Measurements from ENCODE around the gene SLC17A1. TPM values are rescaled to one million over a fixed set of nuclear protein-coding genes. Genes with fewer than 3 reads are reported as not detected.

SLC17A1 gene
- total RNA-seq, 1 donor from 2014 or later, result not detected

DNA sequence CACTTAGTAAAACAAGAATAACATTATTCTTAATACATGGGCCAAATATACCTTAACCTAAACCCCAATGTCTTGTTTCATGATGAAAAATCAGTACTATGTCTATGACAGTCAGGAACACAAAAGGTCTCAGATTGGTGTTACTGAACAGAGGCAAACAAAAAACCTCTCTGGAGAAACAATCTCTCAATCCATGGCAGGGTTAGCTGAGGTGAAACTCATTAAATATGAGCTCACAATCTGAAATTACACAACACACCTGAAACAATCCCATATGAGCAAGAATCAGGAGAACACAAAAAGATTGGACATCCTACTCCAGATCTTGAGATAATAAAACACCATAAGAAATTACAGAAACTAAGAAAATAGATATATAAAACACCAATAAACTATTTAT lies 83.8 kb downstream of the SLC17A1 start:
- TF ChIP-seq, protein P1, sequence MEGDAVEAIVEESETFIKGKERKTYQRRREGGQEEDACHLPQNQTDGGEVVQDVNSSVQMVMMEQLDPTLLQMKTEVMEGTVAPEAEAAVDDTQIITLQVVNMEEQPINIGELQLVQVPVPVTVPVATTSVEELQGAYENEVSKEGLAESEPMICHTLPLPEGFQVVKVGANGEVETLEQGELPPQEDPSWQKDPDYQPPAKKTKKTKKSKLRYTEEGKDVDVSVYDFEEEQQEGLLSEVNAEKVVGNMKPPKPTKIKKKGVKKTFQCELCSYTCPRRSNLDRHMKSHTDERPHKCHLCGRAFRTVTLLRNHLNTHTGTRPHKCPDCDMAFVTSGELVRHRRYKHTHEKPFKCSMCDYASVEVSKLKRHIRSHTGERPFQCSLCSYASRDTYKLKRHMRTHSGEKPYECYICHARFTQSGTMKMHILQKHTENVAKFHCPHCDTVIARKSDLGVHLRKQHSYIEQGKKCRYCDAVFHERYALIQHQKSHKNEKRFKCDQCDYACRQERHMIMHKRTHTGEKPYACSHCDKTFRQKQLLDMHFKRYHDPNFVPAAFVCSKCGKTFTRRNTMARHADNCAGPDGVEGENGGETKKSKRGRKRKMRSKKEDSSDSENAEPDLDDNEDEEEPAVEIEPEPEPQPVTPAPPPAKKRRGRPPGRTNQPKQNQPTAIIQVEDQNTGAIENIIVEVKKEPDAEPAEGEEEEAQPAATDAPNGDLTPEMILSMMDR (IDR thresholded peaks at IDR 0.05; ENCODE audit: insufficient read depth, low read length, poor library complexity, severe bottlenecking), result no peak
- Histone ChIP-seq H3K4me3 (ENCODE audit: low read depth, low read length) (no peak overlapping the region), H3K27me3 (ENCODE audit: control insufficient read depth, insufficient read depth, low read length) (no peaks in the 10 kb centered on the region), H3K36me3 (ENCODE audit: control insufficient read depth, insufficient read depth, low read length) (no peaks in the 10 kb centered on the region)
- no peak for DNase-seq (ENCODE audit: low read depth)

DNA sequence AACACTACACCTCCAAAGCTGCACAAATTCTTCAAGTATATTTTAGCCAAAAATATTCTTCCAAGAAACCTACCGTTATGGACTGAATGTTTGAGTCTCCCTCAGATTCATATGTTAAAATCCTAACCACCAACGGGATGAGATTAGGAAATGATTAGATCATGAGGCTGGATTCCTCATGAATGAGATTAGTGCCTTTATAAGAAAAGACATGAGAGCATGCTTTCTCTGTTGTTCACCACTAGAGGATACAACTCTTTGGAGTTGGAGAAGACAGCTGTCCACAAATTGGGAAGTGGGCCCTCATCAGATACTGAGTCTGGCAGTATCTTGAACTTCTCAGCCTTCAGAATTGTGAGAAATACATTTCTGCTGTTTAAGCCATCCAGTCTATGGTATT lies 84.4 kb downstream of the SLC17A1 start:
- Histone ChIP-seq H3K27me3 (ENCODE audit: control insufficient read depth, insufficient read depth, low read length) (no peaks in the 10 kb centered on the region), H3K4me3 (ENCODE audit: low read depth, low read length) (no peak overlapping the region), H3K36me3 (ENCODE audit: control insufficient read depth, insufficient read depth, low read length) (no peaks in the 10 kb centered on the region)
- DNase-seq (ENCODE audit: low read depth), result no peak
- TF ChIP-seq, protein P1 (IDR thresholded peaks at IDR 0.05; ENCODE audit: insufficient read depth, low read length, poor library complexity, severe bottlenecking), result no peak

DNA sequence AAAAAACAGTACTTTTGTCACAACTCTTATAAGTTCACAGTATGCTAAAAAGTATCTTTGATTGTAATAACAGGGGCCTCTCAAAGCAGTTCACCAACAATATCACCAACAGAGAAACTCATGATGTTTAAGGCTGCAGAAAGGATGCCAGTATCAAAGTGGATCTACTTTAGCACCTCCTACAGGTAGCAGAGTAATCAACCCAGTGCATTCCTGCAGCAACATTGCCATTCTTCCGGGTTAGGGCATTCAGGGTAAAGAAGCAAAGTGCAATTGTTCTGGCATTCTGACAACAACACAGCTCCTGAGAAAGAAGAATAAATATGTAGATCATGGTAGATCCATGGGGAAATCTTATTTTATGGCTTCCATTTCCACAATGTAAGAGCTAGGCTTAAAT lies 84.9 kb downstream of the SLC17A1 start:
- TF ChIP-seq, protein P1 (IDR thresholded peaks at IDR 0.05; ENCODE audit: insufficient read depth, low read length, poor library complexity, severe bottlenecking), result no peak
- no peaks in the 10 kb centered on the region for H3K27me3 ChIP-seq (ENCODE audit: control insufficient read depth, insufficient read depth, low read length)
- no peak for DNase-seq (ENCODE audit: low read depth)
- no peaks in the 10 kb centered on the region for H3K36me3 ChIP-seq (ENCODE audit: control insufficient read depth, insufficient read depth, low read length)
- no peak overlapping the region for H3K4me3 ChIP-seq (ENCODE audit: low read depth, low read length)

DNA sequence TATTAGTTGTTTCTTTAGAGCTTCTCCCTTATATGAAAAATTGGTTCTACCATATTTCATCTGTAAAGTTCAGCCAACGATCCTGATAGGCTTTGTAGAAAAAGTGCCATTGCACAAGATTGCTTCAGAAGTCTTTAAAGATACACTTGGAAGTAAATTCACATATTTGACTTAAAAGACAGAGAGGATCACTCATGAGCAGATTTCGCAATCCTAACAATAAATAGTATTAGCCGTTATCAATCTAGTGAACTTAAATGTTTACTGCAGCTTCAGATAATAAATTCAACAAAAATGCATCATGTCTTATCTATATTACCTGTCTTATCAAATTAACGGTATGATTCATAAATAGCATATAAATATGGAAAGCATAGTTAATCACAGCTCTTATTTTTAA lies 86.0 kb downstream of the SLC17A1 start:
- no peak overlapping the region for H3K4me3 ChIP-seq (ENCODE audit: low read depth, low read length)
- no peak for DNase-seq (ENCODE audit: low read depth)
- H3K27me3 ChIP-seq (ENCODE audit: control insufficient read depth, insufficient read depth, low read length), result no peaks in the 10 kb centered on the region
- TF ChIP-seq, protein P1 (IDR thresholded peaks at IDR 0.05; ENCODE audit: insufficient read depth, low read length, poor library complexity, severe bottlenecking), result no peak
- H3K36me3 ChIP-seq (ENCODE audit: control insufficient read depth, insufficient read depth, low read length), result no peaks in the 10 kb centered on the region

DNA sequence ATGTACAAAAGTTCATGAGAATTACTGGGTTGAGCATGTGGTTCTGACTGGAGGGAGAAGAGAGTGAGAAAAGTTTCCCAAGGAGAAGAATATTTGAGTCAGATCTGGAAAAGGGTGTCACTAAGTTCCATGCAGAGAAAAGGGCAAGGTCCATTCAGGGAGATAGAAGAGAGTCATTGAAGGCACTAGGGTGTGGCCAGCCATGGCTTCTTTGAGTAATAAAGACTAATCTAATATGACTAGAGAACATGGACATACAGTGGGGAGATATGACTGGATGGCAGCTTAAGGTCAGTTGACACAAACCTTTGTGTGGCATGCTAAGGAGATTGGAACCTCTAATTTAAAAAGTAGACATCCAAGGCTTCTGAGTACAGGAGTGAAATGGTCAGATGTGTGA lies 88.0 kb downstream of the SLC17A1 start:
- no peak for DNase-seq (ENCODE audit: low read depth)
- Histone ChIP-seq H3K4me3 (ENCODE audit: low read depth, low read length) (no peak overlapping the region), H3K36me3 (ENCODE audit: control insufficient read depth, insufficient read depth, low read length) (no peaks in the 10 kb centered on the region), H3K27me3 (ENCODE audit: control insufficient read depth, insufficient read depth, low read length) (no peaks in the 10 kb centered on the region)
- TF ChIP-seq, protein P1 (IDR thresholded peaks at IDR 0.05; ENCODE audit: insufficient read depth, low read length, poor library complexity, severe bottlenecking), result no peak

DNA sequence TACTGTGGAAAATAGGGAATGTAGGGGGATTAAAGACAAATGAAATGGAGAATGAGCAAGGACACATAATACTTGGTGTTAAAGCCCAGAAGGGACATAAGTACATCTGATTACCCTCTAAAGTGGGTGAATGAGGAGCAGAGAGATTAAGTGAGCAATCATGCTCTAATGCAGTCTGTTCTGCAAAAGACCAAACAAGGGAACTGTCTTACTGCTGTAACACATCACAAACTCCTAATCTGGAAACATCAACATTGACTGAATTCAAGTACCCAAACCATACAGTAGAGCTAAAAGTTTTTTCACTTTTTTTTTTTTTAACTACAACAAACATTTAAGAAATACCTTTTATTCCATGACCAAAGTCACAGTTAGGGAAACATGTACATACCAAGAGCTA lies 96.6 kb downstream of the SLC17A1 start:
- TF ChIP-seq, protein P1 (IDR thresholded peaks at IDR 0.05; ENCODE audit: insufficient read depth, low read length, poor library complexity, severe bottlenecking), result no peak
- Histone ChIP-seq H3K36me3 (ENCODE audit: control insufficient read depth, insufficient read depth, low read length) (no peaks in the 10 kb centered on the region), H3K4me3 (ENCODE audit: low read depth, low read length) (no peak overlapping the region), H3K27me3 (ENCODE audit: control insufficient read depth, insufficient read depth, low read length) (peaks cover 3% of the 10 kb centered on the region)
- no peak for DNase-seq (ENCODE audit: low read depth)
